CD4-positive, alpha-beta T cell treated with Interleukin-6 at 100 ng/mL for 8 hours (primary cell): ENCODE data around the gene TANGO6.
"Not testable (repeated sequence)": the region's sequence is repeated elsewhere in the genome, so short reads cannot be mapped to it uniquely, and the experiment has no call there.

ENCODE experiments used
- DNase-seq: peaks from one replicate; pipeline ENCODE4 v3.0.0-alpha.2; 2020; ENCODE audit warnings: mixed read lengths, low spot score

TANGO6 gene

GRCh38 chr16:68972720-68973119 lies 129.4 kb downstream of the TANGO6 start:
- no peak for DNase-seq

GRCh38 chr16:68973611-68974120 lies 130.3 kb downstream of the TANGO6 start:
- DNase-seq: no peak

GRCh38 chr16:68978303-68978954 lies 135.1 kb downstream of the TANGO6 start:
- DNase-seq: no peak

- DNase-seq: no peak
Observed at GRCh38 chr16:68980695-68981315, 137.5 kb downstream of the TANGO6 start.

- no peak for DNase-seq
Observed at GRCh38 chr16:68981971-68982370, 138.6 kb downstream of the TANGO6 start.

GRCh38 chr16:68984467-68984866 lies 141.1 kb downstream of the TANGO6 start:
- no peak for DNase-seq

GRCh38 chr16:68985268-68985667 lies 141.9 kb downstream of the TANGO6 start:
- no peak for DNase-seq

- no peak for DNase-seq
Observed at GRCh38 chr16:68985855-68986254, 142.5 kb downstream of the TANGO6 start.

GRCh38 chr16:68987734-68988457 lies 144.6 kb downstream of the TANGO6 start:
- DNase-seq: no peak

GRCh38 chr16:68990172-68990845 lies 147.0 kb downstream of the TANGO6 start:
- not testable (repeated sequence) for DNase-seq

GRCh38 chr16:68991075-68991474 lies 147.7 kb downstream of the TANGO6 start:
- no peak for DNase-seq

- no peak for DNase-seq
Observed at GRCh38 chr16:68992521-68992920, 149.2 kb downstream of the TANGO6 start.

GRCh38 chr16:68993456-68993855 lies 150.1 kb downstream of the TANGO6 start:
- no peak for DNase-seq

GRCh38 chr16:68993885-68994284 lies 150.6 kb downstream of the TANGO6 start:
- no peak for DNase-seq

GRCh38 chr16:68994324-68994723 lies 151.0 kb downstream of the TANGO6 start:
- no peak for DNase-seq

GRCh38 chr16:68995011-68995504 lies 151.7 kb downstream of the TANGO6 start:
- no peak for DNase-seq

GRCh38 chr16:68997564-68997963 lies 154.2 kb downstream of the TANGO6 start:
- no peak for DNase-seq

- DNase-seq: no peak
Observed at GRCh38 chr16:68999114-68999513, 155.8 kb downstream of the TANGO6 start.

- DNase-seq: no peak
Observed at GRCh38 chr16:69003500-69003899, 160.2 kb downstream of the TANGO6 start.

GRCh38 chr16:69005641-69006355 lies 162.5 kb downstream of the TANGO6 start:
- DNase-seq: no peak

GRCh38 chr16:69012906-69013305 lies 169.6 kb downstream of the TANGO6 start:
- no peak for DNase-seq

- no peak for DNase-seq
Observed at GRCh38 chr16:69013991-69014390, 170.7 kb downstream of the TANGO6 start.
